HFF-Myc (cell line): ENCODE data around the gene PAQR8.

Source experiments
- DNase-seq: peaks from one replicate; pipeline ENCODE4 v3.0.0-alpha.2; 2011; ENCODE audit warnings: low read depth; ENCODE audit errors: extremely low read depth
- H3K4me3 ChIP-seq: replicated peaks from 2 replicates; pipeline ENCODE4 v1.5.1; 2011; ENCODE audit warnings: low read depth, mild to moderate bottlenecking, control low read depth, low read length
- TF ChIP-seq, protein P1 (sequence below): IDR thresholded peaks from 2 replicates; pipeline ENCODE4 v1.5.1; 2012; ENCODE audit warnings: mild to moderate bottlenecking, low read depth, low read length, control low read depth; ENCODE audit errors: missing control alignments

PAQR8 gene

DNA sequence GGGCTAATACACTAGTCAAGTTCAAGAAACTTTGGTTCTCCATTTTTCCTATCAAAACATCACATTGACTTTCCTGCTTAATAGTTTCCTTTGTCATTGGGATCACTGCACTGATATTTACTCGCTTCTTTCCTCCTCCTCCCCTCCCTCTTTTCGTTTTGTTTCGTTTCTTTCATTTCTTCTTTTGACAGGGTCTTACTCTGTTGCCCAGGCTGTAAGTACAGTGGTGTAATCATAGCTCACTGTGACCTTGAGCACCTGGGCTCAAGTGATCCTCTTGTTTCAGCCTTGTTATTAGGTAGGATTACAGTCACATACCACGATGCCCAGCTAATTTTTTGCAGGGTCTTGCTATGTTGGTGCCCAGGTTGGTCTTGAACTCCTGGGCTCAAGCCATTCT lies 12.3 kb downstream of the PAQR8 start:
- H3K4me3 ChIP-seq = no peak overlapping the region
- TF ChIP-seq, protein P1, sequence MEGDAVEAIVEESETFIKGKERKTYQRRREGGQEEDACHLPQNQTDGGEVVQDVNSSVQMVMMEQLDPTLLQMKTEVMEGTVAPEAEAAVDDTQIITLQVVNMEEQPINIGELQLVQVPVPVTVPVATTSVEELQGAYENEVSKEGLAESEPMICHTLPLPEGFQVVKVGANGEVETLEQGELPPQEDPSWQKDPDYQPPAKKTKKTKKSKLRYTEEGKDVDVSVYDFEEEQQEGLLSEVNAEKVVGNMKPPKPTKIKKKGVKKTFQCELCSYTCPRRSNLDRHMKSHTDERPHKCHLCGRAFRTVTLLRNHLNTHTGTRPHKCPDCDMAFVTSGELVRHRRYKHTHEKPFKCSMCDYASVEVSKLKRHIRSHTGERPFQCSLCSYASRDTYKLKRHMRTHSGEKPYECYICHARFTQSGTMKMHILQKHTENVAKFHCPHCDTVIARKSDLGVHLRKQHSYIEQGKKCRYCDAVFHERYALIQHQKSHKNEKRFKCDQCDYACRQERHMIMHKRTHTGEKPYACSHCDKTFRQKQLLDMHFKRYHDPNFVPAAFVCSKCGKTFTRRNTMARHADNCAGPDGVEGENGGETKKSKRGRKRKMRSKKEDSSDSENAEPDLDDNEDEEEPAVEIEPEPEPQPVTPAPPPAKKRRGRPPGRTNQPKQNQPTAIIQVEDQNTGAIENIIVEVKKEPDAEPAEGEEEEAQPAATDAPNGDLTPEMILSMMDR = no peak
- no peak for DNase-seq

DNA sequence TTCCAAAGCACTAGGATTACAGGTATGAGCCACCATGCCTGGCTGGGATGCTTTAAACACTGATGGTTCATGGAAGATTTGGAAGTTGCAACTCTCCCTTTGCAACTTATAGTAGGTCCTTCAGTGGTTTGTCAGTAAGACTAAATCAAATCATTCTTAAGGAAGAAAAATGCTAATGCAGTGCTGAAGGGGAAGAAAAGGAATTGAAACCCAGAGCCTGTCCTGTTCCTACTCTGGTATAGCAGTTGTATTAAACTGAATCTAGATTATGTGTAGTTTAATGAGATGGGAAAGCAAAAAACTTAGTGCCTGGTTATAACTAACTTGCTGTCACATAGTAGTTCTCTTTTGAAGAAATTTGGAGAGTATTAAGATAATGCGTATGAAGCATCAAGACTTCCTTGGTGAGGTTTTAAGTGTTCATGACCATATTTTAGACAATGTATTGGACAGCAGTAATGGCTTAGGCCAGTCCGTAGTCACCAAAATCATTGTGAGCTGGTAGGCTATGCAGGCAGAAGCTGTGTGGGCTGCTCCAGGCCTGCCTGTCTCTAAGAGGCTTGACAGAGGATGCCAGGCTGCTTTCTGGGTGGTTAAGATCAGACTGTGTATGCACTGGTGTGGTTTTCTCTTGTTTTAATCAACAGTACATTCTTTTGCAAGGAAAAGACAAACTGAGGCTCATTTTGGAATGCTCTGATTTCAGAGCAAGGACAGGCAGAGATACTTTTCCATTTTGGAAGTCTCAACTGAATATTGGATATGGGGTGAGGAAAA lies 14.0 kb downstream of the PAQR8 start:
- no peak overlapping the region for H3K4me3 ChIP-seq
- no peak for DNase-seq

DNA sequence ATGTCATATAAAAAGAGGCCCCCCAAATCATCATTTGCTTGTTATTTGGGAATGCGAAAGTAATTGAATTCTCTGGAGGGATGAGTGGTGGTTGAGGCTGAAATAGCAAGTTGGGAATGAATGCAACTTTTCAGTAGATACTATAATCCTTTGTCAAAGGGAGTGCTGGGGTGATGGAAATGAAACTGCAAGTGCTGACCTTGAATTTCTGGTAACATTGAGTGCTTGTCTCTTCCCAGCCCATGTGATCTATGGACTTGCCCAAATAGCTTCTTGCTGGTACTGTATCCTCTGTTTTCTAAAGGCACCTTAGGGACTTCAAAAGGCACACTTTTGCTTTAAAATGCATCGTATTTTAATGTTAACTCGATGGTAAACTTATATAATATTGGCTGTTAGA lies 14.8 kb downstream of the PAQR8 start:
- no peak overlapping the region for H3K4me3 ChIP-seq
- TF ChIP-seq, protein P1 = no peak
- DNase-seq = no peak

More for the DNA sequence above, 14.0 kb downstream of the PAQR8 start:
- TF ChIP-seq, protein P1 = no peak

DNA sequence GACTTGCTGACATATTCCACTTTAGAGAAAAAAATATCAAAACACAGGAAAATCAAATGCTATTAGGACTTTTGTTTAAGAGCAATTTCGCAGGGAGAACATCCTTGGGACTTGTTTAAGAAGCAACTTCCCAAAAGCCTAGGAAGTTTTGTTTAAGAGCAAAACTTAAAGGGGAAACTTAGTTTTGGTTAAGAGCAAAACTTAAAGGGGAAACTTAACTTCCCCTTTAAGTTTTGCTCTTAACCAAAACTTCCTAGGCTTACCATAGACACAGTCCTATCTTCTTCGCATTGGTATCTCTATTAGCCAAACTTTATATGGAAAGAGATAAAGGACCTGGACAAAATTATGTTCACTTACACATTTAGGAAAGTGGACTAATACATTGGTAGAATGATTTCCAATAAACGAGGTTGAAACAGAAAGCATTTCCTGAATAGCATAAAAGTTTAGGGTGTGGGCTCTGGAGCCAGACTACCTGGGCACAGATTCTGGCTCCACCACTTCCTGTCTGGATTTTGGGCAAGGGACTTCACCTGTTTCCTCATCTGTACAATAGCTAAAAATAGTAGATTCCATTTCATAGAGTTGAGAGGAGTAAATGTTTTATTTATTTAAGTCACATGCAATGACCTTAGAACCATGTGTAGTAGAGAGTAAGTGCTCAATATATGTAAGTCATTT lies 15.7 kb downstream of the PAQR8 start:
- H3K4me3 ChIP-seq = no peak overlapping the region
- no peak for DNase-seq
- TF ChIP-seq, protein P1 = no peak

DNA sequence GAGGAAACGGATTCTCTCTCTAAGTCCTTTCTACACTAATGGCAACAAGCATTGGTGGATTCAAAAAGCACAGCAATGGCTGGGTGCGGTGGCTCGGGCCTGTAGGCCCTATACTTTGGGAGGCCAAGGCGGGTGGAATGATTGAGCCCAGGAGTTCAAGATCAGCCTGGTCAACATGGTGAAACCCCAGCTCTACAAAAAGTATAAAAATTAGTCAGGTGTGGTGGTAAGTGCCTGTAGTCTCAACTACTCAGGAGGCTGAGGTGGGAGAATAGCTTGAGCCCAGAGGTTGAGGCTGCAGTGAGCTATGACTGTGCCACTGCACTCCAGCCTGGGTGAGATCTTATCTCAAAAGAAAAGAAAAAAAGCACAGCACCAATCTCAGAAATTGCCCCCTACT lies 19.3 kb downstream of the PAQR8 start:
- DNase-seq = no peak
- H3K4me3 ChIP-seq = no peak overlapping the region
- TF ChIP-seq, protein P1 = no peak

DNA sequence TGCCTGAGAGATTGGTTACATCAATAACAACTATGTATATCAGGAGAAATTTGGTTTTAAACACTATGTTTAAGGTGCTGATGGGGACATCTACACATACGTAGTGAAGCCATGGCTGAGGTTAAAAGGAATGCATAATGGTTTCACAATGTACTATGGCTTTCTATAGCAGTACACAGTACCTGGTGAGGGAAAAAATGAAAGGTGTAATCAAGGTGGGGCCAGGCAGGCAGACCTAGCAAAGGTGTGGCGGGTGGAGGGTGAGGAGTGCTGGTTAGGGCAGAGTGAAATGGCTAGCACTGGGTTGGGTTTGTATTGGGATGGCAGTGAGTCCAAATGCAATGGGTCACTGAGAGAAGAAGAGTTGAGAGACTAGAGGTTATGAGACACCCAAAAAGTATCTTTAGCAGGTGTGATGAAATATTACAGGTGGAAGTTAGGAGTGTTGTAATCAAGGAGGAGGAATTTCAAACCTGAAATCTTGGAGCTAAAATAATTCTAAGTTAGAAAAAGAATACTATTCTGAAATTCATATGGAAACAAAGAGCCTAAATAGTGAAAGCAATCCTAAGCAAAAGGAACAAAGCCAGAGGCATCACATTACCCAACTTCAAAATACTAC lies 22.3 kb downstream of the PAQR8 start:
- DNase-seq = no peak
- H3K4me3 ChIP-seq = no peak overlapping the region
- TF ChIP-seq, protein P1 = no peak
